ENCODE results near the gene SCAP.

SCAP gene

GRCh38 chr3:47441796-47442551 is 33.8 kb downstream of the SCAP start:
- DNase-seq, result no peak

GRCh38 chr3:47440131-47440530 is 35.6 kb downstream of the SCAP start:
- in situ Hi-C loops (cut with MboI; ENCODE audit: low pct_unique_long_range_greater_than_20kb, low sequenced_read_pairs), result no loop called here
- DNase-seq, result no peak

More at GRCh38 chr3:47441796-47442551, 33.8 kb downstream of the SCAP start:
- in situ Hi-C loops (cut with MboI; ENCODE audit: low pct_unique_long_range_greater_than_20kb, low sequenced_read_pairs), result no loop called here

- in situ Hi-C loops (cut with MboI; ENCODE audit: low pct_unique_long_range_greater_than_20kb, low sequenced_read_pairs), result no loop called here
- no peak for DNase-seq
Measured at GRCh38 chr3:47436180-47436579, 39.6 kb downstream of the SCAP start.

GRCh38 chr3:47434849-47435248 is 40.9 kb downstream of the SCAP start:
- no peak for DNase-seq
- in situ Hi-C loops (cut with MboI; ENCODE audit: low pct_unique_long_range_greater_than_20kb, low sequenced_read_pairs), result no loop called here

- in situ Hi-C loops (cut with MboI; ENCODE audit: low pct_unique_long_range_greater_than_20kb, low sequenced_read_pairs), result no loop called here
- no peak for DNase-seq
Measured at GRCh38 chr3:47433796-47434195, 41.9 kb downstream of the SCAP start.

- in situ Hi-C loops (cut with MboI; ENCODE audit: low pct_unique_long_range_greater_than_20kb, low sequenced_read_pairs), result no loop called here
- no peak for DNase-seq
Measured at GRCh38 chr3:47432673-47433072, 43.1 kb downstream of the SCAP start.

- DNase-seq, result no peak
- in situ Hi-C loops (cut with MboI; ENCODE audit: low pct_unique_long_range_greater_than_20kb, low sequenced_read_pairs), result no loop called here
Measured at GRCh38 chr3:47431225-47431624, 44.5 kb downstream of the SCAP start.

- in situ Hi-C loops (cut with MboI; ENCODE audit: low pct_unique_long_range_greater_than_20kb, low sequenced_read_pairs), result no loop called here
- no peak for DNase-seq
Measured at GRCh38 chr3:47430606-47431005, 45.1 kb downstream of the SCAP start.

- in situ Hi-C loops (cut with MboI; ENCODE audit: low pct_unique_long_range_greater_than_20kb, low sequenced_read_pairs), result no loop called here
- DNase-seq, result no peak
Measured at GRCh38 chr3:47429476-47430270, 46.1 kb downstream of the SCAP start.

GRCh38 chr3:47428662-47429061 is 47.1 kb downstream of the SCAP start:
- in situ Hi-C loops (cut with MboI; ENCODE audit: low pct_unique_long_range_greater_than_20kb, low sequenced_read_pairs), result no loop called here
- no peak for DNase-seq

GRCh38 chr3:47427866-47428265 is 47.9 kb downstream of the SCAP start:
- in situ Hi-C loops (cut with MboI; ENCODE audit: low pct_unique_long_range_greater_than_20kb, low sequenced_read_pairs), result no loop called here
- DNase-seq, result no peak

- DNase-seq, result no peak
- in situ Hi-C loops (cut with MboI; ENCODE audit: low pct_unique_long_range_greater_than_20kb, low sequenced_read_pairs), result no loop called here
Measured at GRCh38 chr3:47425959-47426358, 49.8 kb downstream of the SCAP start.

GRCh38 chr3:47425383-47425778 is 50.4 kb downstream of the SCAP start:
- in situ Hi-C loops (cut with MboI; ENCODE audit: low pct_unique_long_range_greater_than_20kb, low sequenced_read_pairs), result no loop called here
- DNase-seq, result no peak

- in situ Hi-C loops (cut with MboI; ENCODE audit: low pct_unique_long_range_greater_than_20kb, low sequenced_read_pairs), result no loop called here
Measured at GRCh38 chr3:47424434-47425382, 51.0 kb downstream of the SCAP start.

GRCh38 chr3:47423548-47424145 is 52.1 kb downstream of the SCAP start:
- no peak for DNase-seq
- in situ Hi-C loops (cut with MboI; ENCODE audit: low pct_unique_long_range_greater_than_20kb, low sequenced_read_pairs), result no loop called here

More at GRCh38 chr3:47424434-47425382, 51.0 kb downstream of the SCAP start:
- DNase-seq, result no peak

GRCh38 chr3:47422743-47423142 is 53.0 kb downstream of the SCAP start:
- no peak for DNase-seq
- in situ Hi-C loops (cut with MboI; ENCODE audit: low pct_unique_long_range_greater_than_20kb, low sequenced_read_pairs), result no loop called here

GRCh38 chr3:47421741-47422649 is 53.7 kb downstream of the SCAP start:
- in situ Hi-C loops (cut with MboI; ENCODE audit: low pct_unique_long_range_greater_than_20kb, low sequenced_read_pairs), result no loop called here
- no peak for DNase-seq

Data from KBM-7 (cell line).